C1 segment of cervical spinal cord (tissue), 14 donors: ENCODE results near the gene CTCFL.
"Not testable (repeated sequence)": the region's sequence is repeated elsewhere in the genome, so short reads cannot be mapped to it uniquely, and the experiment has no call there.

Source experiments
- DNase-seq, 14 donors: peaks; one replicate each; lab custom pipeline; 2025; lab: John Stamatoyannopoulos, UW

Gene CTCFL

GRCh38 chr20:57536120-57536708 is 11.3 kb upstream of the CTCFL start:
- DNase-seq, result no peak

- no peak for DNase-seq
These were observed 10.4 kb upstream of the CTCFL start for GRCh38 chr20:57535297-57535696.

- no peak for DNase-seq
These were observed 7.2 kb upstream of the CTCFL start for GRCh38 chr20:57532104-57532503.

DNA sequence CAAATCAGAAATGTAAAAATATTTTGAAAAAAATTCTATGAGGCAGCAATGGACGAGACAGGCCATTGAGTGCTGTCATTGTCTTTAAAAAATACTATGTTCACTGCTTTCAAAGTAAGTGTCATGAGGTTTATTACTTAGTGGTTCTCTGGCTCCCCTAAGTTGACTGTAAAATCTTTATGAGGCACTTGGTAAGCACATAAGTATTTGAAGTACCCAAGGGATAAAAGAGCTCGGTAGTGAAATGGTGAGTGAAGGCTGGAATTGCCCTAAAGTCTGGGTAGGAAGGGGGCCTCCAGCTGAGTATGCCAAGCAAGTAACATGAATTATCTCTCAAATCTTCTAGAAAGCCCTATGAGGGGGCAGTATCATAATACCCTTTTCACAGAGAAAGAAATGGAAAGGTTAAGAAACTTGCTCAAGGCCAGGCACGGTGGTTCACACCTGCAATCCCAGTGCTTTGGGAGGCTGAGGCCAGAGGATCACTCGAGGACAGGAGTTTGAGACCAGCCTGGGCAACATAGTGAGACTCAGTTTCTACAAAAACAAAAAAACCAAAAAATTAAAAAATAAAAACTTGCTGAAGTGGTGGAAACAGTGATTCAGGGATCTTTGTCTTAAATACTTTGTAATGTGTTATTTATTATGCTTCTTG is 5.5 kb upstream of the CTCFL start:
- no peak for DNase-seq

DNA sequence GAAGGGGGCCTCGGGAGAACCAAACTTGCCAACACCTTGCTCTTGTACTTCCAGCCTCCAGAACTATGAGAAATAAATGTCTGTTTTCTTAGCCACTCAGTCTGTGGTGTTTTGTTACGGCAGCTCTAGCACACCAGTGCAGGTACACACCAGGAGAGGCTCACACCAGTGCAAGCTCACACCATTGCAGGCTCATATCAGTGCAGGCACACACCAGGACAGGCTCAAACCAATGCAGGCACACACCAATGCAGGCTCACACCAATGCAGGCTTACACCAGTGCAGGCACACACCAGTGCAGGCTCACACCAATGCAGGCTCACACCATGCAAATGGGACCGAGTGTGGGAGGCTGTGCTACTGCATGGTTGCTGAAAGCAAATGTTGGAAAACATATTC is 4.9 kb upstream of the CTCFL start:
- no peak for DNase-seq

DNA sequence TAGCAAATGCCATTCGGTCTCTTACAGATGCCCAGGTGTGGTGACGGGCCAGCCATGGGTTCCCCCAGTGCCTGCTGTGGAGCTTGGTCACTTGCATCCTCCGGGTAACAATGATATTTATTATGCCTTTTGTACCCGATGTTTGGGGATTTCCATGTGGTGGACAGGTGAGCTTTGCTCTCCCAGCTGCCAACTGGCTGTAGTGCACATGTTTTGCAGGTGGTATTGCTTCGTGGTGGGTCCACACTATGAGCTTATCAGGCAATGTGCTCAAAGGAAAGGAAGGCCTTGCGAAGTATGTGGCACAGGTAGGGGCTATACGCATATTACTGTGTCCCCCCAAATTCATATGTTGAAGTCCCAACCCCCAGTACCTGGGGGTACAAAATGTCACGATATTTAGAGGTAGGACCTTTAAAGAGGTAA is 4.2 kb upstream of the CTCFL start:
- DNase-seq, result no peak

DNA sequence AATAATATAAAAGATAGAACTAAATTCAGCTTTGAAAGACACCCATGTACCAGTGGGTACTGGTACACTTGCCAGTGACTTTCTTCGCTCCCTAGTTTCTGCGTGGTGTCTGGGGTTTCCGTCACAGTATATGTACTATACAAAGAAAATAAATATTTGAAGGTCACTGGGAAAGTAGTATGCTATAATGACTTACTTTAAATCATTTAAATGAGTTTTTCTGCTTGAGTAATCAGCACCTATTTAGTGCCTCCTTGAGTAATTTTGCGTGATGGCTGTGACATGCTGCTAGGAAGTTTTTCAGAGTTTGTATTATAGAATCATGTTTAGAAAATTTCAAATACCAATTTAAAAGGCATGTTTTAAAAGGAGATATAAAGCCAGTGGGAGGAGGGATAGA is 3.2 kb upstream of the CTCFL start:
- no peak for DNase-seq

DNA sequence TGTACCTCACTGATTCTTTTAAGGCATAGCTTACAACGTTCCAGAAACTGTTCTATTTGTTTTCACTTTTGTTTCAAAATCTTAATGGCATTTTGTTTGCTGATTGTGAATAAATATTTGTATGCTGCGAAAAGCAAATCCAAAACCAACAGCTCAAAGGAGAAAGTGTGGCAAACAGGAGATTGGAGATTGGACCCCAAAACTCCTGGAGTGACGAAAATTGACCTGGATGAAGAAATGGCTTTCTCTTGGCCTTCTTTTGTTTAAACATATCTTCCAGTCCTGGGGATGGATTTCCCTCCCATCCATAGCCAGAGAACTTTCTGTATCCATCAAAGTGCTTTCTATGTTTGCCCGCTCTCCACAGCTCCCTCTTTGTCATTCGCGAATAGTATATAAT is 2.8 kb upstream of the CTCFL start:
- no peak for DNase-seq

DNA sequence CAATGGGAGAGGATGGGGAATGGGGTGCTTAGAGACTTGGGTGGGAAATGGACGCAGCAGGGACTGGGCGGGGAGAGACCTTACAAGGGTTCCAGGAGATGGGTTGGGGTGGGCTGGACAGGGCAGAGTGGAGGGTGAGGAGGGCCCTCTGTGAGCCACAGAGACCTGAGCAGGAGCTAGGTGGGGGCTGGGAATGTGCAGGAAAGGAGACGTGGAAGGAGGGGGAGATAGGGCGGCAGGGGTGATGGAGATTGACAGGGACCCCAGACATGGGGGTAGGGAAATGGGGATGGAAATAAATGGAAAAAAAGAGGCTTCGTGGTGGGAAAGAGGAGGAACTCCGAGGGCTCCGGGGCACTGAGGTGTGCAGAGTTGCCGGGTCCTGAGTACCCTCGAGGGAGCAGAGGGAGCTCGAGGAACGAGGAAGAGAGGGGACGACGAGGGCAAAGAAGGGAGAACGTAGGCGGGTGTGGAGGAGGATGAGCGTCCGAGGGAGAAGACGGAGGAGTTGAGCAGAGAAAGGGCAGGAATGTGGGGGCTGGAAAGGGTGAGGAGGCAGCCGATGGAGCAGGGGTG is 2.0 kb upstream of the CTCFL start:
- no peak for DNase-seq

GRCh38 chr20:57526087-57526884 is 1.3 kb upstream of the CTCFL start:
- no peak for DNase-seq

GRCh38 chr20:57525328-57526086 is 567 bp upstream of the CTCFL start:
- DNase-seq, result no peak

DNA sequence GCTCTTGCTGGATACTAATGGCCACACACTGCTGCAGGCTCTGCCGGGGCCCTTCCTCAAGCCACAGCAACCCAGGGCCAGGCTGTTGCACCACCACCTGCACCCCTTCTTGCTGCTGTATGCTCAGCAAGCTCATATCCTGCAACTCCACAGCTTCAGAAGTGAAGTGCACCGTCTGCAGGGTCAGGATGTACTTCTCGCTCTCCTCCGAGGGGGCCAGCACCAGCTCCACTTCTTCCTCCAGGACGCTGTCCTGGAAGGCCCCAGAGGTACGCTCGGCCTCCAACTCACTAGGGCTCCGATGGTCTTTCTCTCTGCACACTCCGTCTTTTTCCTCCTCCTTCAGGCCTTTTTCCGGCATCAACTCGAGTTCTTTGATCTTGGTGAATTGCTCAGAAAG is 1.2 kb downstream of the CTCFL start:
- DNase-seq, result no peak

DNA sequence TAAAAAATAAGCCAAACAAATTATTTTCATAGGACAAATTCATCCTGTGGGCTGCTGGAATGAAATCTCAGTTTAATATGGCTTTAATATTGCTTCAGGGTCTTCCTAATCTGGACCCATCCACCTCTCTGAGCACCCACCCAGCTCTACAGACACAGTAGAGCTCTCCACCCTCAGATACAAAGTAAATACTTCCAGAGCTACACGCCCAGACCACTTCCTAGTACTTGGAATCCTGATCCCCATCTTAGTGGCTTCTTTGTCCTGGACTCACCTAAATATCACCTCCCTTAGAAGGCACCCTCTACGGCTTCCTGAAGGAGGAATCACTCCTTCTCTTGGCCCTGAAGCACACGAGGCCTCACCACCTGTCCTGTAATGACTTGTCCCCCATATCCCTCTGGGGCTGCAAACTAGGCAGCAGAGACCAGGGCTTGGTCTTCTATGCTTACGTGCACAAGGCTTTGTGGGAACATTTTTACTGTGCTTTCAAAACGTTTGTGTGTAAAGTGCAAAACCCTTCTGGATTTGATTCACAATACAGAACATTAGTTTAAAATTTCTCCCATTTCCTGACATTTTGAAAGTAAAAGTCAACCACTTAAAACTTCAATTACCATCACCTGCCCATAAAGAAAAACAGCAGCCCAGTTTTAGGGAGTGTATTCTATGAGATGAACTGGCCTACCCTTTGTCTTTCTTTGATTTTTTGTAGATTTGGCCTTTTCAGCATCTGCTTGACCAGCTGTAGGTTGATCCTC is 2.4 kb downstream of the CTCFL start:
- no peak for DNase-seq

- DNase-seq, result no peak
These were observed 7.0 kb downstream of the CTCFL start for GRCh38 chr20:57517904-57518303.

- DNase-seq, result peak in 11 of 14 donors; percentile 26 to 68 (median 40)
These were observed 10.6 kb downstream of the CTCFL start for GRCh38 chr20:57514273-57514751.

DNA sequence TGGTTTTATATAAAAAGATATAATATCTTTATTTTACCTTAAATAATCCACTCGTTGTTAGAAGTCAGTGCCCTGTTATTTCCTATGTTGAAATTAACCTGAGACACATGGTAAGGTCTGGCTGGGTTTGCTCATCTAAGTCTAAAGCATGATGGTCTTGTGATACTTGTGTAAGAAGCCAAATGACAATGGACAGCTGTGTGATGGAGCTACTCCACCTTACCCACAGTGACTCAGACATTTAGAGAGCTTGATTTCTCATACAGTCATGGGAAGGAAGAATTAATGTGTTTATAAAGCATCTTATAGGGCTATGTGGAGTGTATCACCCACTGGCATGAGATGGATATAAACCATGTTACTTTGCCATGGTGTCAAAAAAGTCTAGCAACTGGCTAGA is 11.7 kb downstream of the CTCFL start:
- DNase-seq, result no peak

- DNase-seq, result no peak
These were observed 12.5 kb downstream of the CTCFL start for GRCh38 chr20:57512432-57512831.

DNA sequence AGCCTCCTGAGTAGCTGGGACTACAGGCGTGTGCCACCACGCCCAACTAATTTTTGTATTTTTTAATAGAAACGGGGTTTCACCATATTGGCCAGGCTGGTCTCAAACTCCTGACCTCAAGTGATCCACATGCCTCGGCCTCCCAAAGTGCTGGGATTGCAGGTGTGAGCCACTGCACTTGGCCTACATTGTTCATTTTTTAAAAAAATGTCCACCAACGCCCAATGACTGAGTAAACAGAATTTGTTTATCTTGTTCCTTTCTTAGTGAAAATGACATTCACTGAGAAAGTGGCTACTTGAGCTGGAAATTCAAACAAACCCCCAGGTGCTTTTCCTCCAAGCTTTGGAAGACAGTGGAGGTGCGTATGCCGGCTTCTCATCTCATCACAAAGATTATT is 13.2 kb downstream of the CTCFL start:
- DNase-seq, result not testable (repeated sequence)

DNA sequence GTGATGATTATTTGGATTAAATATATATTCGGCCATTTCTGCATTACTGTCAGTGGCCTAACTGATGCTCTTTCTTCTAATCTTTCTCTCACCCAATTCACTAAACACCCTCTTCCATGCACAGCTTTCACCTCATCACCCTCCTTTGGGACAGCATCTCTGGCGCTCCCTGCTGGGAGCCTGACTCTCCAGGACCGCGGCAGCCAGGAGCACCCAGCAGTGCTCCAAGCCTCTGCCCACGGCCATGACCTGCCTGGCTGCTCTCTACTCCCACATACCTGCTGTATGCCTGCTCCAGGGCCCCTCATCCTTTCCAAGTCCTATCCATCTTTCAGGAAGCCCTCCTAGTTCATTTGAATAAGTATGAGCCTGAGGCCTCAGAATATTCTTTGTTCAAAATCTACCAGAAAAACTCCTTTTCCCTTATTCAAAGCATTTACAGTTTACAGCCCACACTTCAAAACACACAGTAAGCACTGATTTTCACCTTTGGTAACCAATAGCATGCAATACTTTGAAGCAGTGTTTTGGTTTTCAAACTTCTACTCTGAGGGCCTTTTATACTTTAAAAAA is 15.2 kb downstream of the CTCFL start:
- no peak for DNase-seq

DNA sequence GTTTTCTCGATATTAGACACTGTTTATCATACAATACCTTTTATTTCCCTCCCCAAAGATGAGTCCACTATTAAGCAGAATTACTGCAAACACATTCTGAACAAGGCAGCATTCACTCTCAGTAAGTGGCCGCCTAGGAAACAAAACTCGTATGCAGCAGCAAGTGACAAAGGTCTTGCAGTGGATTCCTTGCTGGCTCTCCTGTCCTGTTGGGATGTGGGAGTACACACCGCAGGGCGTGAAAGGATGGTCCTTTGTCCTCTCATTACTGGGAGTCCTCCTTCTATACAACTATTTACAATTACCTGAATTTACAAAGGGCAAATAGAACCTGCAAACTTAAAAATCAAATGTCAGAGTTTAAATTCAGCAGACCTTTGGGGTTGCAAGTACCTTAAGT is 16.1 kb downstream of the CTCFL start:
- no peak for DNase-seq

DNA sequence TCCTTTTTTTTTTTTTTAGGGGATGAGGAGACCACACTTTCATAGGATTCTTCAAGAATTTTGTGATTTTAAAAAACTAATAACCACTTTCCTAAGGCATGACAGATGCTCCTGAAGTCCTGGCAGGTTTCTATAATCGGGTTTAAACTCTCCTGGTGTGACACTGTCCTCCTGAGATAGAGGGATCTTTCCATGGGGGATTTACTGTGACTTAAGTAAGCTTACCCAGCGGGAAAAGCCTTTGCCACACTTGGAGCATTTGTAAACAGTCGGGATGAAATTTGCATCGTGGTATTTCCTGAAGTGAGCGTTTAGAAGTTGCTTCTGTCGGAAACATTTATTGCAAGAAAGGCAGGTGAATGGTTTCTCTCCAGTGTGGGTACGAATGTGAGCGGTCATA is 16.6 kb downstream of the CTCFL start:
- DNase-seq, result no peak
